Measurements from ENCODE around the gene ROBO1. TPM values are rescaled to one million over a fixed set of nuclear protein-coding genes. Genes with fewer than 3 reads are reported as not detected.

The ROBO1 gene
- total and polyA plus RNA-seq, 4 donors: 1.0 to 30.3 (median 3.9) TPM

DNA sequence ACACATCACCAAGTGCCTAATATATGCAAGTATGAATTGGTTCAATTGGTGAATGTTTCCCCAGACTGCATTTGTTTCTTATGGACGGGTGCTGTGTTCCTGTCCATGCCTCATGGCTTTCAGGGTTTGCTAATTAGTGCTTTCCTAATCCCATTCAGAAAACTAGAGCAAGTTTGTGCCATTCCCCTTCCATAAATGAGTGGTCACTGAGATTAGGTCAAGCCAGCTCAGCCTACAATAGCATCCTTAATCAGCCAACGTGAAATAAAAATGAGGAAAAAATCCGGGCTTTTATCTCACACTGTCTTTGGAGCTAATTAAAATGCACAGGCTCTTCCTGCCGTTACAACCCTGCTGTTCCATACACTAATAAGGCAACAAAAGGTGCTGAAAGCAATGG is 788.8 kb downstream of the ROBO1 start:
- no peak for TF ChIP-seq EGR1 (IDR thresholded peaks at IDR 0.05; ENCODE audit: low read depth in 2 of 2)
- no peak overlapping the region for H3K4me3 ChIP-seq (ENCODE audit: low read depth in 1 of 3, low read length in 3 of 3)
- WGBS: 57% methylated on average over 4 of the region's 4 CpGs
- H3K9ac ChIP-seq (ENCODE audit: low read depth in 1 of 2, low read length in 2 of 2): no peak overlapping the region
- no peaks in the 10 kb centered on the region for H3K9me3 ChIP-seq (ENCODE audit: control insufficient read depth in 4 of 4, low read length in 3 of 4)
- no peaks in the 10 kb centered on the region for H3K36me3 ChIP-seq (ENCODE audit: control insufficient read depth in 4 of 4, insufficient read depth in 3 of 4, low read depth in 1 of 4, low read length in 3 of 4)
- no peak overlapping the region for H3K27ac ChIP-seq (ENCODE audit: low read depth in 1 of 2, low read length in 2 of 2)
- H3K27me3 ChIP-seq (ENCODE audit: control insufficient read depth in 4 of 4, insufficient read depth in 4 of 4, low read length in 3 of 4): no peaks in the 10 kb centered on the region
- no peaks in the 10 kb centered on the region for H3K4me1 ChIP-seq (ENCODE audit: control insufficient read depth in 4 of 4, insufficient read depth in 4 of 4, low read length in 3 of 4)
- DNase-seq (ENCODE audit: low spot score): no peak

DNA sequence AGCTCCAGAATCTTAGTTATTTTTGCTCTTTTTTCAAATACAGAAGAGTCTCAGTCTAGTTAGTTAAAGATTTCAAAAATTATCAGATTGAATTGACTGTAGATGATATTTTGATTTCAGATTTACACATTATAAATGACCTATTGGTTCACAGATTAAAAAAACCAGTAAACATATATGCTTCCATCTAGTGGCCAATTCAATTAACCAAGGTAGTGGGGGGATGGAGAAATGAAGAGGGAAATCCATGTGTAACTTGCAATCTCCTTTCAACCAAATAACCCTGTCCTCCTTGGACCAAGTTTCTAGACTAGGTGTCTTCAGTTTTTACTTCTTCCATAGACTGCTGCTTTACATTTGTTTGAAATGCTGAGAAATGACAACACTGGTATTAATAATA is 789.8 kb downstream of the ROBO1 start:
- Histone ChIP-seq H3K9me3 (ENCODE audit: control insufficient read depth in 4 of 4, low read length in 3 of 4) (no peaks in the 10 kb centered on the region), H3K27ac (ENCODE audit: low read depth in 1 of 2, low read length in 2 of 2) (no peak overlapping the region), H3K27me3 (ENCODE audit: control insufficient read depth in 4 of 4, insufficient read depth in 4 of 4, low read length in 3 of 4) (no peaks in the 10 kb centered on the region), H3K4me3 (ENCODE audit: low read depth in 1 of 3, low read length in 3 of 3) (no peak overlapping the region), H3K9ac (ENCODE audit: low read depth in 1 of 2, low read length in 2 of 2) (no peak overlapping the region), H3K4me1 (ENCODE audit: control insufficient read depth in 4 of 4, insufficient read depth in 4 of 4, low read length in 3 of 4) (no peaks in the 10 kb centered on the region), H3K36me3 (ENCODE audit: control insufficient read depth in 4 of 4, insufficient read depth in 3 of 4, low read depth in 1 of 4, low read length in 3 of 4) (no peaks in the 10 kb centered on the region)
- TF ChIP-seq, protein P1, sequence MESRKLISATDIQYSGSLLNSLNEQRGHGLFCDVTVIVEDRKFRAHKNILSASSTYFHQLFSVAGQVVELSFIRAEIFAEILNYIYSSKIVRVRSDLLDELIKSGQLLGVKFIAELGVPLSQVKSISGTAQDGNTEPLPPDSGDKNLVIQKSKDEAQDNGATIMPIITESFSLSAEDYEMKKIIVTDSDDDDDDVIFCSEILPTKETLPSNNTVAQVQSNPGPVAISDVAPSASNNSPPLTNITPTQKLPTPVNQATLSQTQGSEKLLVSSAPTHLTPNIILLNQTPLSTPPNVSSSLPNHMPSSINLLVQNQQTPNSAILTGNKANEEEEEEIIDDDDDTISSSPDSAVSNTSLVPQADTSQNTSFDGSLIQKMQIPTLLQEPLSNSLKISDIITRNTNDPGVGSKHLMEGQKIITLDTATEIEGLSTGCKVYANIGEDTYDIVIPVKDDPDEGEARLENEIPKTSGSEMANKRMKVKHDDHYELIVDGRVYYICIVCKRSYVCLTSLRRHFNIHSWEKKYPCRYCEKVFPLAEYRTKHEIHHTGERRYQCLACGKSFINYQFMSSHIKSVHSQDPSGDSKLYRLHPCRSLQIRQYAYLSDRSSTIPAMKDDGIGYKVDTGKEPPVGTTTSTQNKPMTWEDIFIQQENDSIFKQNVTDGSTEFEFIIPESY (IDR thresholded peaks at IDR 0.05): no peak
- TF ChIP-seq RAD21 (IDR thresholded peaks at IDR 0.05) (peak; percentile 76 to 80), EGR1 (IDR thresholded peaks at IDR 0.05; ENCODE audit: low read depth in 2 of 2) (no peak)
- TF ChIP-seq, protein P2, sequence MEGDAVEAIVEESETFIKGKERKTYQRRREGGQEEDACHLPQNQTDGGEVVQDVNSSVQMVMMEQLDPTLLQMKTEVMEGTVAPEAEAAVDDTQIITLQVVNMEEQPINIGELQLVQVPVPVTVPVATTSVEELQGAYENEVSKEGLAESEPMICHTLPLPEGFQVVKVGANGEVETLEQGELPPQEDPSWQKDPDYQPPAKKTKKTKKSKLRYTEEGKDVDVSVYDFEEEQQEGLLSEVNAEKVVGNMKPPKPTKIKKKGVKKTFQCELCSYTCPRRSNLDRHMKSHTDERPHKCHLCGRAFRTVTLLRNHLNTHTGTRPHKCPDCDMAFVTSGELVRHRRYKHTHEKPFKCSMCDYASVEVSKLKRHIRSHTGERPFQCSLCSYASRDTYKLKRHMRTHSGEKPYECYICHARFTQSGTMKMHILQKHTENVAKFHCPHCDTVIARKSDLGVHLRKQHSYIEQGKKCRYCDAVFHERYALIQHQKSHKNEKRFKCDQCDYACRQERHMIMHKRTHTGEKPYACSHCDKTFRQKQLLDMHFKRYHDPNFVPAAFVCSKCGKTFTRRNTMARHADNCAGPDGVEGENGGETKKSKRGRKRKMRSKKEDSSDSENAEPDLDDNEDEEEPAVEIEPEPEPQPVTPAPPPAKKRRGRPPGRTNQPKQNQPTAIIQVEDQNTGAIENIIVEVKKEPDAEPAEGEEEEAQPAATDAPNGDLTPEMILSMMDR (IDR thresholded peaks at IDR 0.05; ENCODE audit: low read depth, low read length, missing input control): peak; percentile 47
- no peak for DNase-seq (ENCODE audit: low spot score)

DNA sequence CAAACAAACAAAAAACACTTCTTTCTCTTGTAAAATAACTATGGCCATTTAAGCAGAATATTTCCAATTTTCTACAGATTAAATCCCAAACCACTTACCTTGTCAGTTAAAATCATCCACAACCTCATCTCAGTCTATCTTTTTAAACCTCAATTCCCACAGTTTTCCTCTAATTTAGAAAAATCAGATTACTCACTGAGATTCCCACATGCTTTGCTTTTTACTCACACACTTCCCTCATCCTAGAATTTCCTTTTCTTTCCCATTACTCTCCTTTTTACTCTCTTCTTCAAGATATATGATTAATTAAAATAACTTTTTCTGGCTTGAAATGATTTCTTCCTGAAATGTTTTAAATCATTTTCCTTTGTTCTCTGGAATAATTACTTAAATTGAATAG is 790.7 kb downstream of the ROBO1 start:
- Histone ChIP-seq H3K4me1 (ENCODE audit: control insufficient read depth in 4 of 4, insufficient read depth in 4 of 4, low read length in 3 of 4) (no peaks in the 10 kb centered on the region), H3K36me3 (ENCODE audit: control insufficient read depth in 4 of 4, insufficient read depth in 3 of 4, low read depth in 1 of 4, low read length in 3 of 4) (no peaks in the 10 kb centered on the region), H3K4me3 (ENCODE audit: low read depth in 1 of 3, low read length in 3 of 3) (no peak overlapping the region), H3K9me3 (ENCODE audit: control insufficient read depth in 4 of 4, low read length in 3 of 4) (peaks cover 0 to 1% (median 0%) of the 10 kb centered on the region in 4 donors), H3K27me3 (ENCODE audit: control insufficient read depth in 4 of 4, insufficient read depth in 4 of 4, low read length in 3 of 4) (no peaks in the 10 kb centered on the region), H3K9ac (ENCODE audit: low read depth in 1 of 2, low read length in 2 of 2) (no peak overlapping the region), H3K27ac (ENCODE audit: low read depth in 1 of 2, low read length in 2 of 2) (no peak overlapping the region)
- TF ChIP-seq FOXA1 (IDR thresholded peaks at IDR 0.05) (no peak), JUND (IDR thresholded peaks at IDR 0.05) (no peak), EGR1 (IDR thresholded peaks at IDR 0.05; ENCODE audit: low read depth in 2 of 2) (no peak), HNF4A (conservative IDR thresholded peaks at IDR 0.05) (no peak)
- TF ChIP-seq, protein P3, sequence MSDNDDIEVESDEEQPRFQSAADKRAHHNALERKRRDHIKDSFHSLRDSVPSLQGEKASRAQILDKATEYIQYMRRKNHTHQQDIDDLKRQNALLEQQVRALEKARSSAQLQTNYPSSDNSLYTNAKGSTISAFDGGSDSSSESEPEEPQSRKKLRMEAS (IDR thresholded peaks at IDR 0.05): no peak
- TF ChIP-seq, protein P2 (IDR thresholded peaks at IDR 0.05; ENCODE audit: low read depth, low read length, missing input control): no peak
- no peak for DNase-seq (ENCODE audit: low spot score)
